Trophoblast cell (in vitro differentiated cells and primary cell): Measurements from ENCODE around the gene GMIP.

Experiments
- DNase-seq, 2 donors: peaks; one replicate each; pipeline ENCODE4 v3.0.0-alpha.2; 2016
- H2AFZ ChIP-seq: 2 replicates; pipeline ENCODE4 v1.6.1; 2013; ENCODE audit warnings: low read length, moderate library complexity, mild to moderate bottlenecking; ENCODE audit not compliant: insufficient read depth, poor library complexity
- H2AK5ac ChIP-seq: 2 replicates; pipeline ENCODE4 v1.6.1; 2013; ENCODE audit warnings: mild to moderate bottlenecking, low read length
- H2BK120ac ChIP-seq: 2 replicates; pipeline ENCODE4 v1.6.1; 2013; ENCODE audit warnings: low read length, mild to moderate bottlenecking, moderate library complexity; ENCODE audit not compliant: insufficient read depth, poor library complexity
- H2BK12ac ChIP-seq: 2 replicates; pipeline ENCODE4 v1.6.1; 2013; ENCODE audit warnings: mild to moderate bottlenecking, low read length, moderate library complexity
- H2BK5ac ChIP-seq: 2 replicates; pipeline ENCODE4 v1.6.1; 2013; ENCODE audit warnings: low read length, low read depth, moderate library complexity, mild to moderate bottlenecking; ENCODE audit not compliant: poor library complexity
- H3K14ac ChIP-seq: 2 replicates; pipeline ENCODE4 v1.6.1; 2013; ENCODE audit warnings: mild to moderate bottlenecking, low read length
- H3K18ac ChIP-seq: 2 replicates; pipeline ENCODE4 v1.6.1; 2013; ENCODE audit warnings: mild to moderate bottlenecking, low read length
- H3K23ac ChIP-seq: 2 replicates; pipeline ENCODE4 v1.6.1; 2013; ENCODE audit warnings: low read length
- H3K27ac ChIP-seq: 2 replicates; pipeline ENCODE4 v1.5.1; 2013; ENCODE audit warnings: low read depth, mild to moderate bottlenecking, inconsistent platforms, low read length, moderate library complexity
- H3K27me3 ChIP-seq: 2 replicates; pipeline ENCODE4 v1.6.1; 2013; ENCODE audit warnings: inconsistent platforms, mild to moderate bottlenecking, low read length, moderate library complexity; ENCODE audit not compliant: insufficient read depth
- H3K36me3 ChIP-seq, 2 experiments: 1 replicate in 1 of 2; 2 replicates in 1 of 2; pipeline ENCODE4 v1.6.1; 2013; ENCODE audit warnings: low read length in 2 of 2, mild to moderate bottlenecking in 2 of 2, moderate library complexity in 1 of 2; ENCODE audit not compliant: insufficient read depth in 2 of 2, control insufficient read depth in 1 of 2
- H3K4ac ChIP-seq: 2 replicates; pipeline ENCODE4 v1.6.1; 2013; ENCODE audit warnings: low read depth, mild to moderate bottlenecking, low read length, moderate library complexity
- H3K4me1 ChIP-seq, 2 experiments: 1 replicate in 1 of 2; 2 replicates in 1 of 2; pipeline ENCODE4 v1.6.1; 2013; ENCODE audit warnings: low read length in 2 of 2, mild to moderate bottlenecking in 2 of 2, moderate library complexity in 1 of 2; ENCODE audit not compliant: insufficient read depth in 2 of 2, control insufficient read depth in 1 of 2
- H3K4me2 ChIP-seq: 2 replicates; pipeline ENCODE4 v1.6.1; 2013; ENCODE audit warnings: inconsistent platforms, mild to moderate bottlenecking, low read length, moderate library complexity
- H3K4me3 ChIP-seq: 2 replicates; pipeline ENCODE4 v1.5.1; 2013; ENCODE audit warnings: mild to moderate bottlenecking, low read depth, low read length, inconsistent platforms
- H3K79me1 ChIP-seq: one replicate; pipeline ENCODE4 v1.6.1; 2013; ENCODE audit warnings: low read length
- H3K79me2 ChIP-seq: 2 replicates; pipeline ENCODE4 v1.6.1; 2013; ENCODE audit warnings: low read length, mild to moderate bottlenecking; ENCODE audit not compliant: control insufficient read depth, insufficient read depth, poor library complexity
- H3K9ac ChIP-seq: 2 replicates; pipeline ENCODE4 v1.6.1; 2013; ENCODE audit warnings: mild to moderate bottlenecking, low read length
- H3K9me3 ChIP-seq: 2 replicates; pipeline ENCODE4 v1.6.1; 2013; ENCODE audit warnings: low read depth, mild to moderate bottlenecking, control low read depth, inconsistent platforms, low read length; ENCODE audit not compliant: insufficient read depth
- H4K12ac ChIP-seq: 2 replicates; pipeline ENCODE4 v1.6.1; 2013; ENCODE audit warnings: low read depth, mild to moderate bottlenecking, low read length, moderate library complexity
- H4K8ac ChIP-seq: 2 replicates; pipeline ENCODE4 v1.6.1; 2013; ENCODE audit warnings: low read depth, mild to moderate bottlenecking, low read length, moderate library complexity
- H4K91ac ChIP-seq: one replicate; pipeline ENCODE4 v1.6.1; 2013; ENCODE audit warnings: low read depth, mild to moderate bottlenecking, low read length, moderate library complexity
- WGBS: extraction: QIAGEN DNeasy Blood & Tissue Kit; methylation state at CpG from one replicate; pipeline ENCODE4 v1.1.7; 2013; ENCODE audit warnings: missing lambda C conversion rate; ENCODE audit not compliant: insufficient read length, insufficient coverage; ENCODE audit errors: extremely low coverage; 5-methylcytosine and 5-hydroxymethylcytosine counted together

GMIP gene

DNA sequence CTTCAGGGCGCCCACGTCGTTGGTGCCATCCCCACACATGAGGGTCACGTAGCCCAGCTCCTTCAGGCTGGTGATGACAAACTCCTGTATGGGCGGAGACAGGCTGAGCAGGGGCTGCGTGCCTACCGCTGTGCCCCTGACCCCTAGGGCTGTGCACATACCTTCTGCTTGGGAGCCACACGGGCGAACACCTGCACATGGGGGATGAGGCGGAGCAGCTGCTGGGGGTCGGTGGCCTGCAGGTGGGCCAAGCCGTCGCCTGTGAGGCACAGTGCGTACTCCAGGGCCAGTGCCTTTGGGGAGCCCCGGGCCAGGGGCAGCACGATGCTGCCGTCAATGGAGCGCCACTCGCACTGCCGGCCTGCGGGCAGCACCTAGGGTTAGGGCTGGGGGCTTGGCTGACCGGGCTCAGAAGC lies 6.1 kb upstream of the GMIP start:
- Histone ChIP-seq H2BK120ac (no peak overlapping the region), H3K36me3 (peaks cover 84 to 86% of the 10 kb centered on the region in 2 experiments), H3K9me3 (peaks cover 4% of the 10 kb centered on the region), H3K4me1 (no peaks in the 10 kb centered on the region), H3K27ac (no peak overlapping the region), H2BK5ac (no peak overlapping the region), H3K4ac (no peak overlapping the region), H2AFZ (no peak overlapping the region), H3K4me2 (no peak overlapping the region), H3K18ac (no peak overlapping the region), H4K8ac (no peak overlapping the region), H3K4me3 (no peak overlapping the region), H2BK12ac (no peak overlapping the region), H3K9ac (no peak overlapping the region), H4K91ac (no peak overlapping the region), H3K14ac (no peak overlapping the region), H2AK5ac (no peak overlapping the region), H3K79me2 (no peaks in the 10 kb centered on the region), H3K27me3 (no peaks in the 10 kb centered on the region), H3K23ac (no peak overlapping the region), H3K79me1 (no peaks in the 10 kb centered on the region), H4K12ac (no peak overlapping the region)
- no peak for DNase-seq
- no CpG with 5 or more reads among the region's 22 CpGs for WGBS

DNA sequence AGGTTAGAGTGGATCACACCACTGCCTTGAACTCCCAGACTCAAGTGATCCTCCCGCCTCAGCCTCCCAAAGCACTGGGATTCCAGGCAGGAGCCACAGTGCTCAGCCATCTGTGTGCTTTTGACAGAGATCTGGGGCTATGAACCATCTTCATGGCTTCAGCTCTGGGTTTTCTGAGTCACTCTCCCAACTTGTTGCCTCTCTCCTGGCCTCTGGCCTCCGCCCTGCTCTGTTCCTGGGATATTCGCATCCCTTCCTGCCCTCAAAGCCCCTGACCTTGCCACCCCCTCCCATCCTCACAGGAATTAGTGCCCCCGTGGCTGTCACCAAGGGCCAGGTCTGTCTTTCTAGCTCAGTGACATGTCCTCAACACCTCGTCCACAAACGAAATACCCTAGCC lies 5.7 kb upstream of the GMIP start:
- no peak overlapping the region for H4K12ac ChIP-seq
- H3K4ac ChIP-seq: no peak overlapping the region
- no peak overlapping the region for H2AFZ ChIP-seq
- H2BK5ac ChIP-seq: no peak overlapping the region
- H4K91ac ChIP-seq: no peak overlapping the region
- no peak overlapping the region for H4K8ac ChIP-seq
- H3K9ac ChIP-seq: no peak overlapping the region
- no peak overlapping the region for H2BK12ac ChIP-seq
- H3K79me2 ChIP-seq: no peaks in the 10 kb centered on the region
- no peak overlapping the region for H3K18ac ChIP-seq
- H3K4me1 ChIP-seq: no peaks in the 10 kb centered on the region
- no peak overlapping the region for H3K23ac ChIP-seq
- peaks cover 79 to 84% of the 10 kb centered on the region in 2 experiments for H3K36me3 ChIP-seq
- H3K27ac ChIP-seq: no peak overlapping the region
- no peak overlapping the region for H3K4me2 ChIP-seq
- H3K9me3 ChIP-seq: peaks cover 4% of the 10 kb centered on the region
- no peak for DNase-seq
- H2BK120ac ChIP-seq: no peak overlapping the region
- H3K14ac ChIP-seq: no peak overlapping the region
- no CpG with 5 or more reads among the region's 6 CpGs for WGBS
- no peaks in the 10 kb centered on the region for H3K79me1 ChIP-seq
- no peak overlapping the region for H2AK5ac ChIP-seq
- no peaks in the 10 kb centered on the region for H3K27me3 ChIP-seq
- no peak overlapping the region for H3K4me3 ChIP-seq

DNA sequence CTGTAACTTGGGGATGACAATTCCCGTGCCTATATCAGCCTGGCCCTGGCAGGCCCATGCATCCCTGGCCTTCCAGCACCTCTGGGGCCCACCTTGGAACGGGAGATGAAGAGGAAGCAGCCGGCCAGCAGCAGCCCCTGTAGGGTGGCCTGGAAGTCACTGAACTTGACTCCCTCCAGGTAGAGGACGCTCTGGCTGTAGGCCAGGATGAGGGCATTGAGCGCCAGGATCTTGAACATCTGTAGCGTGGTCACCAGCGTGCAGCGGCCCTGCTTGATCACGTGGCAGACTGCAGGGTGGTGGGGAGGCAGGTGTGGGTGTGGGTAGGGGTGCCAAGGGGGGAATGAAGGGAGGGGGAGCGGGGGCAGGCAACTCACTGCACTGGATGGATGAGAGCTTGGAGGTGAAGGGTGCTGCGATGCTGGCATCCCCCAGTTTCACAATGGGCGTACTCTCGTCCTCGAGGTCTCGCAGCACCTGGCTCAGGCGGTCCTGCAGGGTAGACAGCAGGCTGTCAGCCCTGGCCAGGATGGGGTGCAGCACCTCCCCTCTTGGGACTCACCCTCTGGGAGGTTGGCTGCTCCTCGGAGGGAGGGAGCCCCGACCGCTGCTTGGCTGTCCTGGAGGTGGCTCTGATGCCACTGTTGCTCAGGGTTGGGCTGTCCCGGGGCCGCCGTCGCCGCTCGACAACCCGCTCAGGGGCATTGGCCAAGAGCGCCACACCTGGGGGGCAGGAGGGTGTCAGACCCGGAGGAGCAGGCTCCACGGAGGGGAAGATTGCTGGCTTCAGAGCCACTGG lies 3.8 kb upstream of the GMIP start:
- Histone ChIP-seq H2BK5ac (no peak overlapping the region), H3K4me2 (no peak overlapping the region), H3K14ac (no peak overlapping the region), H2AK5ac (no peak overlapping the region), H3K4me1 (peaks cover 3 to 5% of the 10 kb centered on the region in 2 experiments), H2BK120ac (no peak overlapping the region), H3K79me2 (peaks cover 2% of the 10 kb centered on the region), H3K9me3 (peaks cover 4% of the 10 kb centered on the region), H4K91ac (no peak overlapping the region), H2AFZ (no peak overlapping the region), H3K79me1 (peaks cover 11% of the 10 kb centered on the region), H3K18ac (no peak overlapping the region), H3K27me3 (no peaks in the 10 kb centered on the region), H3K4me3 (no peak overlapping the region), H3K36me3 (peaks cover 62 to 65% of the 10 kb centered on the region in 2 experiments), H2BK12ac (no peak overlapping the region), H4K8ac (no peak overlapping the region), H3K4ac (no peak overlapping the region), H3K27ac (no peak overlapping the region), H4K12ac (no peak overlapping the region), H3K9ac (no peak overlapping the region), H3K23ac (no peak overlapping the region)
- WGBS: no CpG with 5 or more reads among the region's 29 CpGs
- no peak for DNase-seq

DNA sequence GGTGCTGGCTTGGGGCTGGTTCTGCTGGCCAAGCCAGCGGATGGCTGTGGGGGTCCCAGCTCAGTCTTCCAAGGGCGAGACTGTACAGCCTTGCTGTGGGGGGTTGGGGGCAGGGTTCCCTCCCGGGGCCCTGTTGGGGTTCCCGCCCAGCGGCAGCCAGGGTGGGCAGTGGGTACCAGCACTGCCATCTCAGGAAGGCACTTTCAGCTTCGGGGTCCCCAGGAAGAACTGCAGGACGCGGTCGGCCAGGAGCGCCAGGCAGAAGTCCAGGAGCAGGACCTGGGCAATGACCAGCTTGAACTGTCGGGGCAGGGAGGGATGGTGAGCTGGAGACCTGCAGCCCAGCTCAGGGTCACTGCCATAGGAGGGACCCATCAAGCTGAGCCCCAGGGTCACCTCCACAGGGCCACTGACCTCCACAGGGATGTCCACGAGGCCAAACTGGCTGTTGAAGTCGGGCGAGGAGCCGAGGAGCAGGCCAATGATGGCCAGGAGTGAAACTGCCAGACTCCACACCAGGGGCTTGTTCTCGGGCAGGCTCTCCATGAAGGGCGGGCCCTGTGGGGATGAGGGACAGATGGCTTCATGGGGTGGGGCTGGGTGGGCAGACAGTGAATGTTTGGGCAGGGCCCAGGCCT lies 1.9 kb upstream of the GMIP start:
- H3K9ac ChIP-seq: no peak overlapping the region
- H2BK5ac ChIP-seq: no peak overlapping the region
- H3K9me3 ChIP-seq: peaks cover 4% of the 10 kb centered on the region
- DNase-seq: no peak
- H3K4ac ChIP-seq: no peak overlapping the region
- no peak overlapping the region for H3K4me2 ChIP-seq
- H4K12ac ChIP-seq: no peak overlapping the region
- H3K14ac ChIP-seq: no peak overlapping the region
- no peak overlapping the region for H2AFZ ChIP-seq
- no peak overlapping the region for H4K8ac ChIP-seq
- H3K27ac ChIP-seq: no peak overlapping the region
- H3K18ac ChIP-seq: no peak overlapping the region
- H3K36me3 ChIP-seq: peaks cover 50 to 53% of the 10 kb centered on the region in 2 experiments
- H3K27me3 ChIP-seq: no peaks in the 10 kb centered on the region
- H4K91ac ChIP-seq: no peak overlapping the region
- no peak overlapping the region for H2BK120ac ChIP-seq
- WGBS: no CpG with 5 or more reads among the region's 17 CpGs
- no peak overlapping the region for H3K23ac ChIP-seq
- no peak overlapping the region for H2AK5ac ChIP-seq
- H3K4me3 ChIP-seq: no peak overlapping the region
- peaks cover 2% of the 10 kb centered on the region for H3K79me2 ChIP-seq
- H3K4me1 ChIP-seq: peaks cover 3 to 5% of the 10 kb centered on the region in 2 experiments
- no peak overlapping the region for H2BK12ac ChIP-seq
- peaks cover 11% of the 10 kb centered on the region for H3K79me1 ChIP-seq
